IPS DF 19.7 (cell line): Measurements from ENCODE around the gene WFIKKN1.

Experiments used
- DNase-seq: peaks from one replicate; pipeline ENCODE4 v3.0.0-alpha.2; 2013; ENCODE audit warnings: low read depth, low spot score

WFIKKN1 gene

DNA sequence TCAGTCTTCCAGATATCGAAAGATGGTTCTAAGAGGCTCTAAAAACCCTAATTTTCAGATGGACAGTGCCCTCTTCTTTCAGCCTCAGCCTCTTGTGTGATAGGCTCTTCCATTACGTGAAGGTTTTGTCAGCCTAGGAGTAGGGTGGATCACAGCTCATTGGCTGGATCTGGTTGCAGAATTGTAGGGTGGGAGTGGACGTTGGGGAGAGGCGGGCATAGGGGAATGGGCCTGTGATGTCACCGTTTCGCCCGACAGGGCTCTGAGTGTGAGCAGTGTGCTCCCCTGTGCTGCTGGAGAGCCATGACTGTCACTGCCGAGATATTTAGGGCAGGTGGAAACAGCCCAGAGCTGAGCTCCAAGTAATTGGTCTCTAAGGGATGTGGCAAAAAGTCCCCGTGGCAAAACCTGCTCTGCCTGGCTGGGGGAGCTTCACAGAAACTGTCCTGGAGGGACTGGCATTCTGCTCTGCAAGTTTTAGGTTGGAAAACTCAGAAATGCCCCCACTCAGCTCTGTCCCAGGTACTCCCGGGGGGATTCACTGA lies 6.2 kb upstream of the WFIKKN1 start:
- DNase-seq = no peak

DNA sequence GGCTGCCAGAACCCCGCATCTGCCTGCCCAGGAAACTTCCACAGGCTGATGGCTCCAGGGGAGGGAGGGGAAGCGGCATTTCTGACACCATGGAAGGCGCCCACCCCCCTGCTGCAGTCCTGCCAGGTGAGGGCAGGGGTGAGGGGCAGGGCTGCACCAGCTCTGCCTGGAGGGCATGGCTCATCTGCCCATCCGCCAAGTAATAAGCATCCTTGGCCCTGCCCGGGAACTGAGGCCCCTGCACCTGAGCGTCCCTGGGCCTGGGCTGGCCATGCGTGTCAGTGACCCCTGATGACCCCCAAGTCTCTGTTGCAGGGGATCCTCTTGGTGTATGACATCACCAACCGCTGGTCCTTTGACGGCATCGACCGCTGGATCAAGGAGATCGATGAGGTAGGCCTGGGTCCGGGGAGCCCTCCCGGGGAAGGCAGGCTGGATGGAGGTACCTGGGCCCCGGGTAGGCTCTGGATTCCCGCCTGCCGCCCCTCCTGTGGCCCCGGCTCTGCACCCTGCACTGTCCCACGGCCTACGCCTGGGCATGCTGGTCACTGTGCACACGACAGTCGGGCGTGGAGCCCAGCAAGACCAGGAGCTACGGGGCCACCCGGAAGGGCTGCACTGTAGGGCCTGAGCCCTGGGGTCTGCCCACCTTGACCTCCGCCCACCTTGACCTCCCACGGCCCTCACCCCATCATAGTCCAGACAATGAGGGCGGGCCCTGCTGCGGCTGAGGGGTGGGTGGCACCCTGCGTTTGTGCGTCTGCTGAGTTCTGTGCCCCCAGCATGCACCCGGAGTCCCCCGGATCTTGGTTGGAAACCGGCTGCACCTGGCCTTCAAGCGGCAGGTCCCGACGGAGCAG lies 5.4 kb upstream of the WFIKKN1 start:
- DNase-seq = no peak

DNA sequence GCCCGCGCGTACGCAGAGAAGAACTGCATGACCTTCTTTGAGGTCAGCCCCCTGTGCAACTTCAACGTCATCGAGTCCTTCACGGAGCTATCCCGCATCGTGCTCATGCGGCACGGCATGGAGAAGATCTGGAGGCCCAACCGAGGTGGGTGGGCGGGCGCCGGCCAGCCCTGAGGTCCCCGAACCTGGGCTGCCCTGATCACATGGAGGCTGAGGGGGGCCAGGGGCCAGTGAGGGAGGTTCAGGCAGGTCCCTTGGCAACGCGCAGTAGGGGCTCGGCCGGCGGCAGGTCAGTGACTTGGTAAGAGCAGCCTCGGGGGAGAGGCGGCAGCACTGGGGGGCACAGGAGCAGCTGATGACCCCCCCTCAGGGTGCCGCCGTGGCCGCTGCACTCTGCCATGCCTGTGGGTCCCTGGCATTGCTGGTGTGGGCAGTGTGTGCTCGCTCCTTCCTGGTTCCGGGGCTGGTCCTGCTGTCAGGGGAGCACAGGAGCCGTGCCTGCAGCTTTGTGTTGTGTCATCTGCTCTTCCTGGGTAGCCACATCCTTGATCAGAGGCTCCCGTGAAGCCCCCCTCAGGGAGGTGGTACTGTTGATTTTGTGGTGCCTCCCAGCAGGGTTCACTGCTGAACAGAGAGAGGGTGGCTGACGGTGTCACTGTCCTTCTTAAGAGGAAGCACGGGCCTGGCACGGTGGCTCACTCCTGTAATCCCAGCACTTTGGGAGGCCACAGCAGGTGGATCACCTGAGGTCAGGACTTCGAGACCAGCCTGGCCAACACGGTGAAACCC lies 4.6 kb upstream of the WFIKKN1 start:
- DNase-seq = no peak

DNA sequence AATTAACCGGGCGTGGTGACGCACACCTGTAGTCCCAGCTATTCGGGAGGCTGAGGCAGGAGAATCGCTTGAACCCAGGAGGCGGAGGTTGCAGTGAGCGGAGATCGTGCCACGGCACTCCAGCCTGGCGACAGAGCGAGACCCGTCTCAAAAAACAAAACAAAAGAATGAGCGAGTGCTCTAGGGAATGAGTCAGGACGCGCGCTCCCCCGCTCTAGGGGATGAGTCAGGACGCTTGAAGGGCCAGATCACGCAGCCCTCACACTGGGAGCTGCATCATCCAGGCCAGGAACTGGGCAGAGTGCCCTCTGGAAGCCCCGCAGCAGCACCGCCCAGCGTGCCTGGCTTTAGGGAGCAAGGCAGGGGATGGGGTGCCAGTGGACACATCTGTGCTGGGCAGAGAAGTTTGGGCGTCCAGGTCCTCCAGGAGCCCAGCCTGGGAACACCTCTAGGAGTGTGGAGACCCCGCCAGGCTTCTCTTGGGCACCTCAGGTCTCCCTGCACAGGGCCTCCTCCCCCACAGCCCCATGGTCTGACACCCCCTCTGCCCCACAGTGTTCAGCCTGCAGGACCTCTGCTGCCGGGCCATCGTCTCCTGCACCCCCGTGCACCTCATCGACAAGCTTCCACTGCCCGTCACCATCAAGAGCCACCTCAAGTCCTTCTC lies 3.9 kb upstream of the WFIKKN1 start:
- no peak for DNase-seq

DNA sequence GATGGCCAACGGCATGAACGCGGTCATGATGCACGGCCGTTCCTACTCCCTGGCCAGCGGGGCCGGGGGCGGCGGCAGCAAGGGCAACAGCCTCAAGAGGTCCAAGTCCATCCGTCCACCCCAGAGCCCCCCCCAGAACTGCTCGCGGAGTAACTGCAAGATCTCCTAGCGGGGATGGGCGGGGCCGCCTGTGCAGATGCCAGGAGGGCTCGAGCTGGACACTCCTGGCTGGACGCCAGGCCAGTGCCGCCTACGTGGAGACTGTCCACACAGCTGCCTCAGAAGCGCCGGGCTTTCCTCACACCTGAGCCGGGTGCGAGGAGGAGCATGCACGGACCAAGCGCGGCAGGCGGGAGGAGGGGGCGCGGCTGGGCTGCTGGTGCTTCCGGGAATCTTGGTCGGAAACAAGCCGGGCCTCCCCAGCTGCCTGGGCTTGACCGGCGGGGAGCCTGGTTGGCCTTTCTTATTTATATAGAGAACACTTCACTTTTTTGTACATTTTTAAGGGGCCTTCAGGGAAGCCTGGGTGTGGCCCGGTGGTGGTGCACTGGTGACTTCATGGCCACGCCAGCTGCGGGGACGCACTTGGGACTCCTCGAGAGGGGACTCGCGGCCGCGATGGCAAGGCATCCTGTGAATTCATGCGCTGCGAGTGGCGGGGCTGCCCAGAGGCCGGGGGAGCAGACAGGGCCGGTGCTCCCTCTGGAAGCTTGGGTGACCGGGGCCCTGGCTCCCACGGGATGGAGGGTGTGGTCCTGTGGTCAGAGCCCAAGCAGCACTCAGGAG lies 3.1 kb upstream of the WFIKKN1 start:
- no peak for DNase-seq

DNA sequence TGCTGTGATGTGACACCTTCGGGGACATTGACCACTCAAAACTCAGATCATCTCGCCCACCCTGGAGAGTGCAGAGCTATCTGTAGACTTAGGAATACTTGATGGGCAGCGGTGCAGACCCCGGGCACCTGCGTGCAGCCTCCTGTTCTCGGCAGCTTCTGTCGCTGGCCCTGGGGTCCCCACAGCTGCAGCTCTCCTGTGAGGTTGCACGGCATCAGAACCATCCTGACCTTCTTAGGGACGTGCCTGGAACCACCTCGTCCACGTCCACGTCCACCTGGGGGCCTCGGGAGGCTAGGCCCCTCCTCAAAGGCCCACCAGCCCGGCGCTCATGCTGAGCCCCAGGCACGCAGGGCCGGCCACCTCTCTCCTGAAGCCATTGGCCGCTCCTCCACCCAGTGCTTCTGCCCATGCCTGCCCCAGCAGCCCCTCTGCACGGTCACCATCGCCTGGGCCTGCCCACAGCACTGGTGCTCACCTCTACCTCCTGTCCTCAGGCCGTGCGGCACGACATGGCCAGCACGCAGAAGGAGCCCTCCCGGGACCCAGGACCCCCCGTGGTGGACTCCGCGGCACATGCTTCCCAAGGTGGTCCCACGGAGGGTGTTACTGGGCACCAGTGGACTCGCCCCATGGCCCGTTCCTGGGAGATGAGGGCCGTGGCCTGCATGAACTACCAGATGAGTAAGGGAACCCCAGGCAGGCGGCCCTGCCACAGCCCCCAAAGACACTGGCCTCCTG lies 2.3 kb upstream of the WFIKKN1 start:
- no peak for DNase-seq

DNA sequence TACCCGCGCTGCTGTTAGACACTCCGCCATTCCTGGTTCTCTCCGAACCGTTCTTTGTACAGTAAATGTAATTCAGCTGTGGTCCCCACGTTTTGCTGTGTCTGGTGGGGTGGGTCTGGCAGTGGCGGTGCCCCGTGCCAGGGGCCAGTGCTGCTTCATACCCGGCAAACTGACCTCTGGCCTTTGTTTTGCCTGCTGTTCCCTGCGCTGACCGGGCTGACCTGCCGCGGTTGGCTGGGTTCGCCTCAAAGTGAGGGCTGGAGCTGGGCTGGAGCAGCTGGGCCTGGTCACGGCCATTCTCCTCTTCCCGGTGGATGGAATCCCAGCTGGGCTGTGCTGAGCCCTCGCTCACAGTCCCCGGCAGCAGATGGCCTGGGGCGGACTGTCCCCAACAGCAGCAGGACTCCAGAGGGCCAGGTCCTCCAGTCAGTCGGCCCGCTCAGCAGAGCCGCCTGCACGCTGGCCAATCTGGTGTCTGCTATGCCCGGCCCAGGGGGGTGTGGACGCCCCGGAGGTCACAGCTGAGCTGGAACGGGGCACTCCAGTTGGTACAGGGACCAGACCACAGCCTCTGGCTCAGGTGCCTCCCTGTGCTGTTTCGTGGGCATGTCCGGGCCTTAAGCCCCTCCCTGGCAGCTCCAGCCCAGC lies 1.5 kb upstream of the WFIKKN1 start:
- no peak for DNase-seq

DNA sequence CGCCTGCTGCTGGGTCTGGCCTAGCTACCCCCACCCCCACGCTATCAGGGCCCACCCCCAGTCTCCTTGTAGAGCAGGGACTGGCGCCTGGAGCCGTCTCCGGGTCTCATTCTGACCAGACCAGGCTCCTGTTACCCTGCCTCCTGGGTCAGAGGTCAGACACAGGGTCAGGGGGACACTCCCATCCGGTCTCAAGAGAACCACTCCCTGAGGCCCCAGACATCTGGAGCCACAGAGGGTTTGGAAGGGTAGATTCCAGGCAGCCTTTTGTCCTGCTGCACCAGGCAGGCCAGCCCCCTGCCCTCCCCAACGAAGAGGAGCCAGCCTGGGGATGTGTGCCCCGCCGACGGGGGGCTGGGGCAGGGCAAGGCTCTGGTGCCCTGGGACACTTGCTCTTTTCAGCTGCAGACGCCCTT lies 944 bp upstream of the WFIKKN1 start:
- no peak for DNase-seq

DNA sequence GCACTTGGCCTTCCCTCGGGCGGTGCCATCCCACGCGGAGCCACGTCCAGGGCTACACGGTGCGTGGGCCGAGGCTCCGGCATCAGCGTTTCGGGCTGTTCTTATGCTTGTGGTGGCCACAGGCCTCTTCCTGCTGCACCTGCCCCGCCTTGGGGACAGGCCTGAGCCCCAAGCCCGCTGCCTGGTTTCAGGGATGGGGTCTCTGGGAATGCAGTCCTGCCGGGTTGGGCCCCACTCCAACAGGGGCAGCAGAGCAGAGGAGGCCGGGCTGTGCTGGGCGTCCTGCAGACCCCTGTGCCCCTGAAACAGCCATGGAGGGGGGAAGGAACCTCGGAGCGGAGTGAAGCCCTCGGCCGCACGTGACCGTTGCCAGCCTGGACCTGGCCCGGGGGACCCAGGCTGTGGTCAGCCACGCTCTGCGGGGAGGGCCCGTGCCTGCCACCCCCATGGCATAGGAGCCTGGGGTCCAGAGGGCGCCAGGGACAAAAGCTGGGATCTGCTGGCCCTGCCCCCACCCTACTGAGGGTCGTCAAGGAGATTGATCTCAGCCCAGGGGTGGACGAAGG lies 453 bp upstream of the WFIKKN1 start:
- no peak for DNase-seq

DNA sequence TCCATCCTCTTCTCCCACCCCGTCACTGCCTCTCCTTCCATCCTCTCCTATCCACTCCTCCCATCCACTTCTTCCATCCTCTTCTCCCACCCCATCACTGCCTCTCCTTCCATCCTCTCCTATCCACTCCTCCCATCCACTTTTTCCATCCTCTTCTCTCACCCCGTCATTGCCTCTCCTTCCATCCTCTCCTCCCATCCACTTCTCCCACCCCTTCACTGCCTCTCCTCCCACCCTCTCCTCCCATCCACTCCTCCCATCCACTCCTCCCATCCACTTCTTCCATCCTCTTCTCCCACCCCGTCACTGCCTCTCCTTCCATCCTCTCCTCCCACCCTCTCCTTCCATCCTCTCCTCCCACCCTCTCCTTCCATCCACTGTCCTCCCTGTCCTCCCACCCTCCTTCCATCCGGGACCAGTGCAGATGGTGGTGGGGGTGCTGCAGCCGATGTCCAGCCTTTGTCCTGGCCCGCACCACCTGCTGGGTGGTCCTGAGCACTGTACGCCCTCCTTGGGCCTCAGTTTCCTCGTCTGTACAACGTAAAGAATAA lies 1.1 kb downstream of the WFIKKN1 start:
- no peak for DNase-seq

DNA sequence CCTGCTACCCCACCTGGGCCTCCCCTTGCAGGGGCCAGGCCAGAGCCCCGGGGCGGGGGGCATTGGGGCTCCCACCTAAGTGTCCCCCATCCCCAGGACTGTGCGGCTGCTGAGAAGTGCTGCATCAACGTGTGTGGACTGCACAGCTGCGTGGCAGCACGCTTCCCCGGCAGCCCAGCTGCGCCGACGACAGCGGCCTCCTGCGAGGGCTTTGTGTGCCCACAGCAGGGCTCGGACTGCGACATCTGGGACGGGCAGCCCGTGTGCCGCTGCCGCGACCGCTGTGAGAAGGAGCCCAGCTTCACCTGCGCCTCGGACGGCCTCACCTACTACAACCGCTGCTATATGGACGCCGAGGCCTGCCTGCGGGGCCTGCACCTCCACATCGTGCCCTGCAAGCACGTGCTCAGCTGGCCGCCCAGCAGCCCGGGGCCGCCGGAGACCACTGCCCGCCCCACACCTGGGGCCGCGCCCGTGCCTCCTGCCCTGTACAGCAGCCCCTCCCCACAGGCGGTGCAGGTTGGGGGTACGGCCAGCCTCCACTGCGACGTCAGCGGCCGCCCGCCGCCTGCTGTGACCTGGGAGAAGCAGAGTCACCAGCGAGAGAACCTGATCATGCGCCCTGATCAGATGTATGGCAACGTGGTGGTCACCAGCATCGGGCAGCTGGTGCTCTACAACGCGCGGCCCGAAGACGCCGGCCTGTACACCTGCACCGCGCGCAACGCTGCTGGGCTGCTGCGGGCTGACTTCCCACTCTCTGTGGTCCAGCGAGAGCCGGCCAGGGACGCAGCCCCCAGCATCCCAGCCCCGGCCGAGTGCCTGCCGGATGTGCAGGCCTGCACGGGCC lies 1.9 kb downstream of the WFIKKN1 start:
- DNase-seq = no peak

DNA sequence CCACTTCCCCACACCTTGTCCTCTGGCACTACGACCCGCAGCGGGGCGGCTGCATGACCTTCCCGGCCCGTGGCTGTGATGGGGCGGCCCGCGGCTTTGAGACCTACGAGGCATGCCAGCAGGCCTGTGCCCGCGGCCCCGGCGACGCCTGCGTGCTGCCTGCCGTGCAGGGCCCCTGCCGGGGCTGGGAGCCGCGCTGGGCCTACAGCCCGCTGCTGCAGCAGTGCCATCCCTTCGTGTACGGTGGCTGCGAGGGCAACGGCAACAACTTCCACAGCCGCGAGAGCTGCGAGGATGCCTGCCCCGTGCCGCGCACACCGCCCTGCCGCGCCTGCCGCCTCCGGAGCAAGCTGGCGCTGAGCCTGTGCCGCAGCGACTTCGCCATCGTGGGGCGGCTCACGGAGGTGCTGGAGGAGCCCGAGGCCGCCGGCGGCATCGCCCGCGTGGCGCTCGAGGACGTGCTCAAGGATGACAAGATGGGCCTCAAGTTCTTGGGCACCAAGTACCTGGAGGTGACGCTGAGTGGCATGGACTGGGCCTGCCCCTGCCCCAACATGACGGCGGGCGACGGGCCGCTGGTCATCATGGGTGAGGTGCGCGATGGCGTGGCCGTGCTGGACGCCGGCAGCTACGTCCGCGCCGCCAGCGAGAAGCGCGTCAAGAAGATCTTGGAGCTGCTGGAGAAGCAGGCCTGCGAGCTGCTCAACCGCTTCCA lies 2.7 kb downstream of the WFIKKN1 start:
- no peak for DNase-seq

DNA sequence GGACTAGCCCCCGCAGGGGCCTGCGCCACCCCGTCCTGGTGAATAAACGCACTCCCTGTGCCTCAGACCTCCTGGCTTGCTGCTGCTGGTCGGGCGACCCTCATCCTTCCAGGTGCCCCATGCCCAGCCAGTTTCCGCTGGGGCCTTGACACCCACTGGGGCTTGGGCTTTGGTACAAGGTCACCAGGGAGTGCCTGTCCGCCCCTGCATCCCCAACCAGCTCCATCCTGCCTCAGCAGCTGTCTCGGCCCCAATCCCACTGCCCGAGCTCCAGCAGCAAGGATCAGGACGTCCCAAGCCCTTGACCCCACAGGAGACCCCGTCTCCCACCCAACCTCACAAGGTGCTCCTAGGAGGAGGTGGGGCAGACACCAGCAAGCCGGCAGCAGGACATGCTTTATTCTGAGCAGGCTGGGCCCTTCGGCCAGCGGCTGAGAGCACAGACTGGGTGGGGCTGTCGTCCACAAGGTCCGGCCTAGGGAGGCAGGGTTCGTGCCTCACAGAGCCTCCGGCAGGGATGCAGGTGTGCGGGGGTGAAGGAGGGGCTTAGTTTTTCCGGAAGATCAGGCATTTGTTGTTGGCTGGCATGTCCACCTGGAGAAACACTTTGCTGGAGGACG lies 3.4 kb downstream of the WFIKKN1 start:
- no peak for DNase-seq

DNA sequence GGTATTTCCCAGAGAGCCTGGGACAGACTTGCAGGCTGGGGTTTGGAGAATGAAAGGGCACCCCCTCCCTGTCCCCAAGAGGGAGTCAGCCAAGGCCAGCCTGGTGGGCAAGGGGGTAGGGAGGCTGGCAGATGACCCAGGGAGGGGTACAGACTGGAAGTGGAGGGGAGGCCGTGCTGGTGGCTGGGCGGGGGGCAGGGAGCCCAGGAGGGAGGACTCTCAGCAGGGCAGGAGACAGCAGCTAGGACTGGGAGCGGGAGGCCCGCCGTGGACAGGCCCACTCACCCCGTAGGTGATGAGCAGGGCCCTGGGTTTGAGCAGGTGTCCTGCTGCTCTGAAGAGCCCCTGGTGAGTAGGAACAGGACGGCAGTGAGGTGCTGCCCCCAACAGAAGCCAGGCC lies 4.2 kb downstream of the WFIKKN1 start:
- DNase-seq = no peak

DNA sequence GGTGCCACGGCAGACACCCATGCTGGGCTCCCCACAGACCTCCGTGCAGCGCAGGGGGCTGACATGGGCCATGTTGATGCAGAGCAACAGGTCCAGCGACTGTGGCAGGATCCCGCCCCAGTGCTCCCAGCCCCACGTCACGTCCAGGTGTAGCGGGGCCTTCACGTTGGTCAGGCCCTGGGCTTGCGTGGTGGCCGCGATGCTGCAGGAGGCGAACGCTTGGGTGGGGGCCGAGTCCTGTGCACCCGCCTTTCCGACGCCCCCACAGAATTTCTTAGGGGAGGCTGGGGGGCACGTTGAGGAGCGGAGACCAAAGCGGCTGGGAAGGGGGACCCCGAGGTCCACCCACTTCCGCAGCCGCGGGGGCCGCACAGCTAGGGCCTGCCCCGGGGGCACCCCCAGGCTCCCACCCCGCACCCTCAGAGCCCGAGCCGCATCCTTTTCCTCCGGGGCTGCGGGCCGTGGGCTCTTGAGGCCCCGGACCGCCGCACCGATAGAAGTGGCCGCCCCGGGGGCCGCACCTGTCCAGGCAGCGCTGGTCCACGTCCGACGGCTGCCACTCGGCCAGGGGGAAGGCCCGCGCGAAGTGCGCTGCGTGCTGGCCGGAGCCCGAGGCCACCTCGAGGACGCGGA lies 4.9 kb downstream of the WFIKKN1 start:
- no peak for DNase-seq

DNA sequence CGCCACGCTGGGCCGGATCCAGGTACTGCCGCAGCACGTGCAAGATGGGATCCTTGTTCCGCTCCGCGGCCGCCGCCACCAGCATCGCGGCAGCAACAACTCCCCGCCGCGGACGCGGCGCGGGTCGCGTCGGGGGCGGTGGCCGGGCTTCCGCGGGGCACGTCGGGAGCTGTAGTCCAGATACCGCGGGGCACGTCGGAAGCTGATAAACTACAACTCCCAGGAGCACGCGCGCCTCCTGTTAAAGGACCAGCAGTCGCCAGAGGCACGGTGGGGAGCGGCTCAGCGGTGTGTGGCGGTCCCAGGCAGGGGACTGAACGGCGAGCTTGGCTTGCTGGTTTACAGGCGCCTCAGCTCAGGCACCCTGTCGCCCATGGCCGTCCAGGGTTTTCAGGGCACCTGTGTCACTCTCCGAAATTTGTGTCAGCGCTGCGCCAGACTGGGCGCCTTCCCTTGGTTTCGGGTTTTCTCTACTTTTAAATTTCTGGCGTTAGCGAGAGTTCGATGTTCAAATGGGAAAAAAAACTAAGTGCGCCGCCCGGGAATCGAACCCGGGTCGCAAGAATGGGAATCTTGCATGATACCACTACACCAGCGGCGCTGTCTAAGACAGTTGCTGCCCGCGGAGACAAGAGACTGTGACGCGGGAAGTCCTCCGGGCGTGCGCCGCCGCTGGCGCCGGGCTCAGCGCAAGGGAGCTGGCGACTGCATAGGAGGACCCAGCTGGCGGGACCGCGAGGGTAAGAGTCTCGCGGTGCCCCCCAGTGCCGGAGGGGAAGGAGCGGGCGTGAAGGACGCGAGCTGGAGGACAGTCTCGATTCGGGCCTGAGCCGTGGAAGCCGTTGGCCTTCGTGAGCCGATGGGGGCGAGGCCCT lies 5.7 kb downstream of the WFIKKN1 start, which contains the start of gene METTL26:
Gene METTL26 (minus strand): TSS at position 100 of the 875 bp plus-strand sequence. CDS start 15 bp downstream, at position 85.
- no peak for DNase-seq
